AG10803 (cell line): ENCODE measurements around the gene ABTB2.
"Not testable (repeated sequence)": the region's sequence is repeated elsewhere in the genome, so short reads cannot be mapped to it uniquely, and the experiment has no call there.

ENCODE experiments used
- DNase-seq: peaks from one replicate; pipeline ENCODE4 v3.0.0; 2010; ENCODE audit warnings: low read depth
- H3K4me3 ChIP-seq: 2 replicates; pipeline ENCODE4 v1.5.1; 2011; ENCODE audit warnings: mild to moderate bottlenecking, low read length, control low read depth
- TF ChIP-seq, protein P1 (sequence below): conservative IDR thresholded peaks from 2 replicates; pipeline ENCODE4 v1.5.1; 2011; ENCODE audit warnings: mild to moderate bottlenecking, low read length, control low read depth, inconsistent platforms

ABTB2 gene

DNA sequence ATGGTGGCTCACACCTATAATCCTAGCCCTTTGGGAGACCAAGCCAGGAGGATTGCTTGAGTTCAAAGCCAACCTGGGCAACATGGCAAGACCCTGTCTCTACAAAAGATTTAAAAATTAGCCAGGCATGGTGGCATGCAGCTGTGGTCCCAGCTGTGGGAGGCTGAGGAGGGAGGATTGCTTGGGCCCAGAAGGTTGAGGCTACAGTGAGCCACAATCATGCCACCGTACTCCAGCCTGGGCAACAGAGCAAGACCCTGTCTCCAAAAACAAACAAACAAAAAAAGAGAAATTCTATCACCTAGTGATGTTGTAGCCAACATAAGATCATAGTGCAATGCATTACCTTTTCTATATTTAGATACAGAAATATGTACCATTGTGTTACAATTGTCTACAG lies 138.5 kb downstream of the ABTB2 start:
- no peak for DNase-seq
- H3K4me3 ChIP-seq: no peak overlapping the region
- TF ChIP-seq, protein P1, sequence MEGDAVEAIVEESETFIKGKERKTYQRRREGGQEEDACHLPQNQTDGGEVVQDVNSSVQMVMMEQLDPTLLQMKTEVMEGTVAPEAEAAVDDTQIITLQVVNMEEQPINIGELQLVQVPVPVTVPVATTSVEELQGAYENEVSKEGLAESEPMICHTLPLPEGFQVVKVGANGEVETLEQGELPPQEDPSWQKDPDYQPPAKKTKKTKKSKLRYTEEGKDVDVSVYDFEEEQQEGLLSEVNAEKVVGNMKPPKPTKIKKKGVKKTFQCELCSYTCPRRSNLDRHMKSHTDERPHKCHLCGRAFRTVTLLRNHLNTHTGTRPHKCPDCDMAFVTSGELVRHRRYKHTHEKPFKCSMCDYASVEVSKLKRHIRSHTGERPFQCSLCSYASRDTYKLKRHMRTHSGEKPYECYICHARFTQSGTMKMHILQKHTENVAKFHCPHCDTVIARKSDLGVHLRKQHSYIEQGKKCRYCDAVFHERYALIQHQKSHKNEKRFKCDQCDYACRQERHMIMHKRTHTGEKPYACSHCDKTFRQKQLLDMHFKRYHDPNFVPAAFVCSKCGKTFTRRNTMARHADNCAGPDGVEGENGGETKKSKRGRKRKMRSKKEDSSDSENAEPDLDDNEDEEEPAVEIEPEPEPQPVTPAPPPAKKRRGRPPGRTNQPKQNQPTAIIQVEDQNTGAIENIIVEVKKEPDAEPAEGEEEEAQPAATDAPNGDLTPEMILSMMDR: no peak

DNA sequence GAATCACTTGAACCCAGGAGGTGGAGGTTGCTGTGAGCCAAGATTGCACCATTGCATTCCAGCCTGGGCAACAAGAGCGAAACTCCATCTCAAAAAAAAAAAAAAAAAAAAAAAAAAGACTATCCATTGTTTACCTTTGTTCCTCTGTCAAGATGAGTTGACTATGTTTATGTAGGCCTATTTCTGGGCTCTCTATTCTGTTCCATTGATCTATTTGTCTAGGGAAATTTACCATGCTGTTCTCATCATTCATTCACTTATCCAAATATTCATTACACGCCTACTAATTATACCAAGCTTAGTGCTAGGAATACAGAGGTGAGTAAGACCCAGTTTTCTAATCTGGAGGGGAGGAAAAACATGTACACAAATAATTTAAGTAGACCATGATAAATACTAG lies 139.1 kb downstream of the ABTB2 start:
- not testable (repeated sequence) for DNase-seq

DNA sequence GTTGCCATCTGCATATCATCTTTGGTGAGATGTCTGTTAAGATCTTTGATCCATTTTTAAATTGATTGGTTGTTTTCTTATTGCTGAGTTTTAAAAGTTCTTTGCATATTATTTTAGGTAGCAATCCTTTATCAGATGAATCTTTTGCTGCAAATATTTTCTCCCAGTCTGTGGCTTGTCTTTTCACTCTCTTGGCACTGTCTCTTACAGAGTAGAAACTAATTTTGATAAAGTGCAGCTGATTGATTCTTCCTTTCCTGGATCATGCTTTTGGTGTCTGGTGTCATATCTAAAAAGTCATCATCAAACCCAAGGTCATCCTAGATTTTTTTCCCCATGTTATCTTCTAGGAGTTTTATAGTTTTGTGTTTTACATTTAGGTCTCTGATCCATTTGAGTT lies 139.7 kb downstream of the ABTB2 start:
- DNase-seq: no peak
- no peak overlapping the region for H3K4me3 ChIP-seq
- TF ChIP-seq, protein P1: no peak

More for the DNA sequence above, 139.1 kb downstream of the ABTB2 start:
- H3K4me3 ChIP-seq: not testable (repeated sequence)

DNA sequence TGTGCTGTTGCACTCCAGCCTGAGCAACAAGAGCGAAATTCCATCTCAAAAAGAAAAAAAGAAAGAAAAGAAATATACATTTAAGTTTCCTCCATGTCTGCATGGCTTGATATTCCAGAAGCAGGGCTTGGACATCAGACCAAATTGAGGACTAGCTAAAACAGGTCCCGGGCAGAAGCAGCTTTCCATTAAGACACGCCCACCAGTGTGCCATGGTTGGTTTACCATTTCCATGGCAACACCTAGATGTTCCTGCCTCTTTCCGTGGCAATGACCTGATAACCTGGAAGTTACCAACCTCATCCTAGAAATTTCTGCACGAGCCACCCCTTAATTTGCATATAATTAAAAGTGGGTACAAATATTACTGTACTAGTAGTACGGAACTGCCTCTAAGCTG lies 141.1 kb downstream of the ABTB2 start:
- no peak for DNase-seq
- no peak overlapping the region for H3K4me3 ChIP-seq
- TF ChIP-seq, protein P1: no peak

DNA sequence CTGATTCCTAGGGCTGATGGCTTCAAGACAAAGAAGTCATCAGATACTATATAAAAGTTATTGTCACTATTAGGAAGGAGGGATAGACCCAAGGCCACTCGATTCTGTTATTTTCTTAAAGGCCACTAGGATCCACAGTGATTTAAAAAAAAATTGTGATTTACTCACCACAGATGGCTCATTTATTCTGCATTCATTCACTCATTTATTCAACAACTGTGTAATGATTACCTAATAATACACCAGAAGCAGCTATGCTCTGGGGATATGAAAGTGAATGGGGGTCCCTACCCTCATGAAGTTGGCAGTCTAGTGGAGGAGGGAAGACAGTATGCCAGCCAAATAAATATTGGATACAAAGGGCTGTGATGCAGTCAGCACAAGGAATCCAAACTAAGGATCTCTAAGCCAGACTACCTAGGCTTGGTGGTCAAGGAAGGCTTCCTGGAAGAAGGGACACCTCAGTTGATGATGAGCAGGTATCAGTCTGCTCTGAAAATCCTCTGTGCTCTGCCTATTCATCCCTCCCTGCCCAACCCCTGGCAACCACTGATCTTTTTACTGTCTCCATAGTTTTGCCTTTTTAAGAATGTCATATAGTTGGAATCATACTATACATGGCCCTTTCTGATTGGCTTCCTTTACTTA lies 141.9 kb downstream of the ABTB2 start:
- TF ChIP-seq, protein P1: no peak
- H3K4me3 ChIP-seq: no peak overlapping the region
- no peak for DNase-seq

DNA sequence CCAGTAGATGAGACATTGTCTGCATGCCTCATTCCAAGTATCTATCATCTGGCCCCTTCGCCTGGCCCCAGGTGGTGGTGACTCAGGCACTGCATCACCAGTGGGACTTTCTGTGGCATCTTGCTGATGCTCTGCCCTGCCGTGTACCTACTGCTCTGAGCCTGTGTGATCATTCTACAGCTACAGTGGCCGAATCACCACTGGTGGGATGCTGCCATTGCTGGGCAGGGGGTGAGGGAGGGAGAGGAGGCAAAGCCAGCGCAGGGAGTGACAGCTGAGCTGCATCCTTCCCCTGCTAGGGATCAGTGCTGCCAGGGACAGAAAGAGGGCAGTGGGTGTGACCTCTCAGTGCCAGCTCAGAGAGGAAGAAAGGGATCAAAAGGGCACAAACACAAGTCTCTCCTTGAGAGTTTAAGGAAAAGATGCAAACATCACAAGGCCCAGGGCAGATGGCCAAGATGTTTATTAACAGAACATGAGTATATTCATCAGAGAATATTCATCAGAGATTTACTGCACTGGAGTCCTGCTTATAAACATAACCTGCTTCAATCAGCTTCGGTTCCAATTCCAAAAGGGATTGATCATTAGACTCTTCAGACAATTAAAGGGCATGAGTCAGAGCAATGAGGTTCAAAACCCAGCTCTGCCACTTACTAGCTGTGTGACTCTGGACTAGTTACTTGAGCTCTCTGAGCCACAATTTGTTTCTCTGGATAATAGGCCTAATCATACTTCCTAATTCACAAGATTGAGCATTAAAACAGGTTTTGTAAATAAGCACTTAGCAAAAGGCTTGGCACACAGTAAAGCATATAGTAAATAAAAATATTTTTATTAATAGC lies 142.6 kb downstream of the ABTB2 start:
- TF ChIP-seq, protein P1: no peak
- peak; percentile 46 for DNase-seq
- no peak overlapping the region for H3K4me3 ChIP-seq

DNA sequence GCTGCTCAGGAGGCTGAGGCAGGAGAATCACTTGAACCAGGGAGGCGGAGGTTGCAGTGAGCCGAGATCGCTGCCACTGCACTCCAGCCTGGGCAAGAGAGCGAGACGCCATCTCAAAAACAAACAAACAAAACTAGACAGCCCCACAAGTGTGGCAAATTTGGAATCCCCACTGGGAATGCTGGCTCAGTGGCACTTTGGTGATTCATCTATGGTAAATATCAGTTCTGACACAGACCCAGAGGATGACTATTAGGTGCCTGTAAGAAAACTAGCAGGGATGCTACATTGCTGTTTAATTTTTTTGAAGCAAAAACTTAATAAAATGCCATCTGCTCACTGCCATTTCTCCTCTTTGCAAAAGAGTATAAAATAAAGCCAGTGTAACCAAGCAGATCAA lies 144.4 kb downstream of the ABTB2 start:
- TF ChIP-seq, protein P1: no peak
- DNase-seq: no peak
- H3K4me3 ChIP-seq: no peak overlapping the region
